Nucleus accumbens (tissue), 56 donors: ENCODE measurements around the gene DMGDH.
"Not testable (repeated sequence)": the region's sequence is repeated elsewhere in the genome, so short reads cannot be mapped to it uniquely, and the experiment has no call there.

Experiments
- DNase-seq, 56 donors: peaks; one replicate each; lab custom pipeline; 2025; lab: John Stamatoyannopoulos, UW

Gene DMGDH

GRCh38 chr5:78983194-78983593 lies 86.3 kb downstream of the DMGDH start:
- DNase-seq = not testable (repeated sequence)

GRCh38 chr5:78979909-78980308 lies 89.6 kb downstream of the DMGDH start:
- DNase-seq = no peak

GRCh38 chr5:78979117-78979742 lies 90.2 kb downstream of the DMGDH start:
- DNase-seq = no peak

- peak in 1 of 56 donors; percentile 17 for DNase-seq
These were observed 94.4 kb downstream of the DMGDH start for GRCh38 chr5:78975035-78975434.

DNA sequence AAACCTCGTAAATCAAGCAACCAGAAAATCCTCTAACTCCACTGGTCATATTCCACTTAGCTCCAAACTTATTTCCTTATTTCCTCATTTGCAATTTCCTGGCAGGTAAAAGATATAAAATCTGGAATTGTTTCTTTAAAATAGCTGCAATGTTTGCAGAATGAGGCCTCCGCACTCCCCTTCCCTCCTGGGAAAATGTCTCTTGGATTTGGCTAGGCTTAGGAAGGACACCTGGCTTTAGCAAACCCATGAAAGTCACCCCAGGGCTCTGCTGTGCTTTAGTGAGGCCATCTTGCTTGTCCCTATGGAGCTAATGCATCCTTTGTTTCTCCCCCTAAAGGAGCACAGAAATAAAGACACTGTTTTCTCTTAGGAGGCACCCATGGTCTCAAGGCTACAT lies 94.9 kb downstream of the DMGDH start:
- DNase-seq = no peak

DNA sequence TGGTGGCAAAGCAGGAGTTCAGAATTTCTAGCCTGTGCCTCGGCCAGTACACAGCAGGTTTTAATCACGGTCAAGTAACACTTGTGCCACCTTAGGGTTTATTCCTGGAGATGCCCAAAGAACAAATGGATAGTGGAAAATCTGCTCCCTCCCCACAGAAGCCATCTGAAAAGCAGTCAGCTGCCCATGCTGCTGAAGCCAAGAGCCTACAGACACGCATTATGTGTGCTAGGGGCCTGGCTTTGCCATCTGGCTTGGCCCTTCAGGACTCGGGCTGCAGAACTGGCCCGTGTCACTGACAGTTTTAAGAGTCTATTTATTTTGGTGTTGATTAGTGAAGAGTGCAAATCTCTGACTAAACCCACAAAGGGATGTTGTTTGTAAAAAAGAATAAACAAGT lies 95.5 kb downstream of the DMGDH start:
- peak in 46 of 56 donors; percentile 15 to 80 (median 50) for DNase-seq

- peak in 10 of 56 donors; percentile 11 to 40 (median 28) for DNase-seq
These were observed 96.6 kb downstream of the DMGDH start for GRCh38 chr5:78972654-78973428.

GRCh38 chr5:78971998-78972397 lies 97.5 kb downstream of the DMGDH start:
- DNase-seq = no peak

DNA sequence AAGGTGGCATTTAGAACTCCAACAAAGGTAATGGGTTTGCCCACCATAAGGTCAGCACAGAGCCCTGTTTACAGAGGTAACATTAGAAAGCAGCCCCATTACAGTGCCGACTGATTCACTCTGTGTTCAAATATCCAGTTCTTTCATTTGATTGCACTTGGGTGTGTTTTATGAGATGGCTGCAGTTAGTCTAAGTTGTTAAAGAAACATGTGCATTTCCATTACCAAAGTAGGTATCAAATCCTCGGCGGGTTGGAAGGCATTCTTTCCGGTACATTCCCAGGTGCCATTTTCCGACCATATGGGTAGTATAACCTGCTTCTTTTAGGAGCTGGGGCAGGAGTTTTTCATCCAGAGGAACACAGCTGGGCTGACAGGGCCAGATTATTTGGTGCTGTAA lies 100.7 kb downstream of the DMGDH start:
- DNase-seq = no peak

- peak in 3 of 56 donors; percentile 5 to 25 (median 22) for DNase-seq
These were observed 104.6 kb downstream of the DMGDH start for GRCh38 chr5:78964889-78965288.

DNA sequence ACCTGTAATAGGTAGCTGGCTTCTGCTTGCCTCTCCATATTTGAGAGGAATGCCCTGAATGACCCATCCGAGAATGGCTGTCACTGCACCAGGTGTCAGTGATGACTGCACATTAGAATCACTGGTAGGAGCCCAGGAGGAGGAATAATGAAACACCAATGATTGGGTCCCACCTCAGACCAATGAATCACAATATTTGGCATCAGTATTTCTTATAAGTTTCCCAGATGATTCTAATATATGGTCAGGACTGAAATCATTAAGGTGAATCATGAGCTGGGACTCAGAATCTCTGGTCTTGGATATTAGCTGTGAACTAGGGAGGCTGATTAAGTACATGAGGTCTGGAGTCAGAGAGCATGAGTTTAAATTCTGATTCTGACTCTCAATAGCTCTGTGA lies 107.7 kb downstream of the DMGDH start:
- DNase-seq = no peak

GRCh38 chr5:78959767-78960166 lies 109.7 kb downstream of the DMGDH start:
- DNase-seq = no peak

- DNase-seq = no peak
These were observed 110.6 kb downstream of the DMGDH start for GRCh38 chr5:78958672-78959445.

DNA sequence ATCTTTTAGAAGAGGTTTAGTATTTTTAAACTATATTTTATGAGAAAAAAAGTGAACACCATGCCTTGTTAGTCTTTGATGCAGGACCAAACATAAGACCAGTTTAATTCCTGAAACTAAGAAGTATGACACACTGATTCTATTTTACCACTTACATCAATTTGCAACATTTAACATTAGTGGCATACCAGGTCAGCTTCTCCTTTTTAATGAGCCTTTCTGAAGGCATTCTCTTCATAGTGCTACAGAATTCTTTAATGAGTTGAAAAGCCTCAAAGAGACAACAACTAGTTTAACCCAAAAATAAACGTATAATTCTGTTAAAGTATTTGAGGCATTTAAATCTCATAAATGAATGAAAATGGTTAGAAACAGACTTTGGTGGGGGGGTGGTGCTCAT lies 112.6 kb downstream of the DMGDH start:
- DNase-seq = no peak

DNA sequence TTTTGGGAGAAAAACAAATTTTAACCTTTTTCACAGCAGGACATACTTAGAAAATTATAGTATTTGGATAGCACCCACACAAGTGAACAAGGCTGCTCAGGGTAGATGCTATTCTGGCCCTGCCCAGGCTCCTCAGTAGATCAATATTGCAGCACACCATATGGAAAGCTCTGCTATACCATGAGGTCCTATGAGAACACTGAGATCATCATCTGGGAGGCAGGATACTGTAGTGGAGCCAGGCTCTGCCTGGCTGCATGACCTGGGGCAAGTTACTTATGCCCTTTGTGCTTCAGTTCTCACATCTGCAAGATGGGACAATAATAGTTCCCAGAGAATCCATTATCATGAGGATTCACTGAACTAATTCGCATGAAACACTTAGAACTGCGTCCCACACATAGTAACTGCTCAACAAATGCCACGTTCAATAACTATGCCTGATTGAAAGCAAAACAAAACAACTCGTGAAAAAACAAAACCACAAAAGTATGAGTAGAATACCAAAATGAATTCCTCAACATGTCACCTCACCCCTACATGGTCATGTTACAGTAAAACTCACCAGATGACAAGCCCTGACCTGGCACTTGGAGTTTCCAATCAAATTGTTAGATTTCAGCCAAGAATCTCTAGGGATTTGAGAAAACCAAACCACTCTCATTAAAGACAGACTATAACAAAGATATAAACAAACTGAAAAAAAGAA lies 116.2 kb downstream of the DMGDH start:
- DNase-seq = no peak
